Muscle of arm (tissue), 14 donors: ENCODE measurements around the gene PDHA1. TPM values are rescaled to one million over a fixed set of nuclear protein-coding genes. Genes with fewer than 3 reads are reported as not detected.
A peak's percentile ranks its signal among the peaks of the same experiment; 100 is the strongest.

Experiments used
- DNase-seq: peaks from one replicate; pipeline ENCODE4 v3.0.0-alpha.2; 2013
- long read RNA-seq, 11 donors: transcript quantifications; one replicate each; lab custom pipeline, GENCODE V29; 2026
- polyA plus RNA-seq, 12 donors: library from polyadenylated mRNA; unstranded; fragments of 120-200 nt; gene quantifications; one replicate each; pipeline ENCODE4 v1.2.1, GENCODE V29; 2013; ENCODE audit not compliant: insufficient read length in 12 of 12

PDHA1 gene
- 100 to 1,000 TPM in 11 of 12 donors, not detected in 1; 144 to 199 (median 168) TPM for polyA plus RNA-seq
- long read RNA-seq, donor 1, transcript PDHA1-202 (4 exons, 709 nt) = minor isoform, 5 of 162 reads
- long read RNA-seq, donor 1, transcript PDHA1-206 (11 exons, 3,310 nt) = major isoform, 23 of 162 reads
- long read RNA-seq, donor 1, transcript PDHA1-211 (4 exons, 611 nt) = minor isoform, 9 of 162 reads
- long read RNA-seq, donor 1, transcript PDHA1-210 (4 exons, 437 nt) = minor isoform, 10 of 162 reads
- long read RNA-seq, donor 1, partial matches to known transcripts = 102 of 162 reads
- long read RNA-seq, donor 1, other reads (novel, unspliced or antisense) = 0 of 162 reads
- long read RNA-seq, donor 2, transcript PDHA1-206 (11 exons, 3,310 nt) = major isoform, 54 of 120 reads
- long read RNA-seq, donor 2, transcript PDHA1-208 (3 exons, 791 nt) = minor isoform, 5 of 120 reads
- long read RNA-seq, donor 2, partial matches to known transcripts = 51 of 120 reads
- long read RNA-seq, donor 2, other reads (novel, unspliced or antisense) = 0 of 120 reads
- long read RNA-seq, donor 3, transcript PDHA1-211 (4 exons, 611 nt) = minor isoform, 5 of 98 reads
- long read RNA-seq, donor 3, transcript PDHA1-206 (11 exons, 3,310 nt) = major isoform, 24 of 98 reads
- long read RNA-seq, donor 3, transcript PDHA1-210 (4 exons, 437 nt) = minor isoform, 8 of 98 reads
- long read RNA-seq, donor 3, transcript PDHA1-202 (4 exons, 709 nt) = minor isoform, 5 of 98 reads
- long read RNA-seq, donor 3, partial matches to known transcripts = 49 of 98 reads
- long read RNA-seq, donor 3, other reads (novel, unspliced or antisense) = 0 of 98 reads
- long read RNA-seq, donor 4, transcript PDHA1-206 (11 exons, 3,310 nt) = major isoform, 17 of 50 reads
- long read RNA-seq, donor 4, partial matches to known transcripts = 23 of 50 reads
- long read RNA-seq, donor 4, other reads (novel, unspliced or antisense) = 0 of 50 reads
- long read RNA-seq, donor 5, transcript PDHA1-204 (12 exons, 3,484 nt) = minor isoform, 5 of 176 reads
- long read RNA-seq, donor 5, transcript PDHA1-206 (11 exons, 3,310 nt) = major isoform, 24 of 176 reads
- long read RNA-seq, donor 5, transcript PDHA1-211 (4 exons, 611 nt) = minor isoform, 5 of 176 reads
- long read RNA-seq, donor 5, partial matches to known transcripts = 133 of 176 reads
- long read RNA-seq, donor 5, other reads (novel, unspliced or antisense) = 0 of 176 reads
- long read RNA-seq, donor 6, transcript PDHA1-202 (4 exons, 709 nt) = minor isoform, 9 of 69 reads
- long read RNA-seq, donor 6, transcript PDHA1-206 (11 exons, 3,310 nt) = major isoform, 21 of 69 reads
- long read RNA-seq, donor 6, partial matches to known transcripts = 31 of 69 reads
- long read RNA-seq, donor 6, other reads (novel, unspliced or antisense) = 0 of 69 reads
- long read RNA-seq, donor 7, transcript PDHA1-206 (11 exons, 3,310 nt) = major isoform, 14 of 66 reads
- long read RNA-seq, donor 7, partial matches to known transcripts = 37 of 66 reads
- long read RNA-seq, donor 7, other reads (novel, unspliced or antisense) = 0 of 66 reads
- long read RNA-seq, donor 8, transcript PDHA1-206 (11 exons, 3,310 nt) = major isoform, 22 of 193 reads
- long read RNA-seq, donor 8, transcript PDHA1-211 (4 exons, 611 nt) = minor isoform, 6 of 193 reads
- long read RNA-seq, donor 8, partial matches to known transcripts = 147 of 193 reads
- long read RNA-seq, donor 8, other reads (novel, unspliced or antisense) = 0 of 193 reads
- long read RNA-seq, donor 9, transcript PDHA1-206 (11 exons, 3,310 nt) = major isoform, 21 of 77 reads
- long read RNA-seq, donor 9, partial matches to known transcripts = 42 of 77 reads
- long read RNA-seq, donor 9, other reads (novel, unspliced or antisense) = 0 of 77 reads
- long read RNA-seq, donor 10, transcript PDHA1-206 (11 exons, 3,310 nt) = major isoform, 15 of 104 reads
- long read RNA-seq, donor 10, partial matches to known transcripts = 78 of 104 reads
- long read RNA-seq, donor 10, other reads (novel, unspliced or antisense) = 0 of 104 reads
- long read RNA-seq, donor 11, transcript PDHA1-208 (3 exons, 791 nt) = minor isoform, 5 of 117 reads
- long read RNA-seq, donor 11, transcript PDHA1-206 (11 exons, 3,310 nt) = major isoform, 32 of 117 reads
- long read RNA-seq, donor 11, partial matches to known transcripts = 68 of 117 reads
- long read RNA-seq, donor 11, other reads (novel, unspliced or antisense) = 0 of 117 reads

- peak; percentile 93 for DNase-seq
These were observed at the start of gene PDHA1 for GRCh38 chrX:19343535-19344408. Gene PDHA1 (plus strand): TSS chrX:19343927. CDS start chrX:19344038, 111 bp downstream.

GRCh38 chrX:19303256-19303880, 40.4 kb upstream of the PDHA1 start:
- DNase-seq = peak; percentile 82

DNA sequence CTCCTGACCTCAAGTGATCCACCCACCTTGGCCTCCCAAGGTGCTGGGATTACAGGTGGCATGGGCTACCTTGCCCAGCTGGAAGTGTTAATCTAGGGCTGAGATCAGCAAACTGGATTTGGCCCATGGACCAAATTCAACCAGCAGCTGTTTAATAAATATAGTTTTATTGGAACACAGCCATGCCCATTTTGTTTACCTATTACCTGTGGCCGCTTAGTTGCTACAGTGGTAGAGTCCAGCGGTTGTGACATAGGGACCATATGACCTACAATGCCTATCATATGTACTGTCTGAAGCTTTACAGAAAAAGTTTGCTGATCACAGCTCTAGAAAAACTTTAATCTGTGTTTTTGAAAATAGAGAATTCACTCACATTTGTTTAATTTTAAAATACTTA, 17.2 kb upstream of the PDHA1 start:
- DNase-seq = no peak

DNA sequence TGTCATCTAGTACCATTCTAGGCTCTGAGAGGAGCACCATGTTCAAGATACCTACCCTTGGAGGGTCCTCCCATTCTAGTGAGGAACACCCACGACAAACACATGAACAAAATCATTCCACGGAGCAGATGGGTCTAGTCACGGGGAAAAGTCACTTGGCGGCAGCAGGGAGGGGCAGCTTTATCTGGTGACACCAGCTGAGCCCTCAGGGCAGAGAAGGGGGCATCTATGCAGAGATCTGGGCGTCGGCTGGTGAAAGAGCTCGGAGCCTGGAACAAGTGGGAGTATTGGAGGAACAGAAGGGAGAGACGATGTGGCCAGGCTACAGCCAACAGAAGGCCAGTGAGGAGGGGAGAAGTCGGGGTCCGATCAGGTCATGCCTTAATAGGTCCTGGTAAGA, 11.9 kb upstream of the PDHA1 start:
- no peak for DNase-seq

- peak; percentile 74 for DNase-seq
These were observed 10.7 kb upstream of the PDHA1 start for GRCh38 chrX:19332983-19333382.

GRCh38 chrX:19334945-19335626, 8.6 kb upstream of the PDHA1 start:
- no peak for DNase-seq

GRCh38 chrX:19342331-19342906, 1.3 kb upstream of the PDHA1 start:
- no peak for DNase-seq

DNA sequence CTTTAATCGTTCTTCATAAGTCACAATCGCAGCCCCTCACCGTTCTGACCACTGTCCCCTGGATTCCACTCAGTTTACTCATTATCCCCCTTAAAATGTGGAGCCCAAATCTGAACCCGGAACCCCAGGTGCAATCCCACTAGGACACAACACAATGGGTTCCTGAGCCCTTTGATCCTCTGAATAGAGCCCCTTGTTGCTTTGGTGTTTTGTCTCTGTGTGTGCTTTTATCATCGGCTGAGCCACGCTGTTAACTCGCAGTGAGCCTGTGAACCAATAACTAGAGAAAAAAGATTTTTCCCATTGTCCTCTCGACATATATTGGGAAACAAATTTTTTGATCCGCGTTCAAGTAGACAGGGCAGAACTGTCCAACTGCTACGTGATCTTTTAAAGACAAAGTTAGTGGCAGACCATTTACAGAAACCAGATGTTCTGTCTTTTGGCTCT, 617 bp upstream of the PDHA1 start:
- no peak for DNase-seq

DNA sequence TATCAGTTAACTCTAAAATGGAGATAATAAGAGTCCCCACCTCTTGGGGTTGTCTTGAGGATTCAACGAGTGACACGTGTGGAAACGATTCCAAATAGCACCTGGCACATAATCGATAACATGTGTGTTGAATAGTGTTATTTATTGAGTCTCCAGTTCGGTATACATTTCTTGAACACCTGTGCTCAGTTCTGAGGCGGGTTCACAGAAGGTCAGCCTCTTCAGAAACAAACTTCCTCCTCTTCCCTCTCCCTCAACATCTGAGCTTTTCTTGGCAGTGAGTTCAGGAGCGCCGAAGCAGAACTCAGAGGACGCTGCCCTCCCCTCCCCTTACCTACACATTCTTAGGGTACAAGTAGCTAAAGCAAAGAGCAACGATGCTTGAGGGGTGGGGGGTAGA, 934 bp downstream of the PDHA1 start:
- DNase-seq = no peak

GRCh38 chrX:19347916-19348315, 4.2 kb downstream of the PDHA1 start:
- no peak for DNase-seq

DNA sequence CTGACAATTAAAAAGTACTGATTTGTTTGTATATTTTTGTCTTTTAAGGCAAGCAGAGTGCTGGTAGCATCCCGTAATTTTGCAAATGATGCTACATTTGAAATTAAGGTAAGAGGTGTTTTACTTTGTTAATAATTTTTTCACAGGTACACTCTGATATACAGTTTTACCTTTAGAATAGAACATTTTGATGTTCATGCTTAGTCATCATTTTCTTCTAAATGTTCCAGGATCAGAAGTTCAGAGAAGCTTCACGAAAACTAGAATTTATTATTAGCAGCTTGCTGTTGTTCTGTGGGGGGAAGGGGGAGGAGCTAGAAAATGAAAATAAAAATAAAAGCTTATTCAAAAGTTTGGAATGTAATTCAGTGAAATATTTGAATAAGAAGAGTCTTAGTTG, 5.5 kb downstream of the PDHA1 start:
- DNase-seq = no peak

GRCh38 chrX:19350941-19351384, 7.2 kb downstream of the PDHA1 start:
- DNase-seq = no peak

DNA sequence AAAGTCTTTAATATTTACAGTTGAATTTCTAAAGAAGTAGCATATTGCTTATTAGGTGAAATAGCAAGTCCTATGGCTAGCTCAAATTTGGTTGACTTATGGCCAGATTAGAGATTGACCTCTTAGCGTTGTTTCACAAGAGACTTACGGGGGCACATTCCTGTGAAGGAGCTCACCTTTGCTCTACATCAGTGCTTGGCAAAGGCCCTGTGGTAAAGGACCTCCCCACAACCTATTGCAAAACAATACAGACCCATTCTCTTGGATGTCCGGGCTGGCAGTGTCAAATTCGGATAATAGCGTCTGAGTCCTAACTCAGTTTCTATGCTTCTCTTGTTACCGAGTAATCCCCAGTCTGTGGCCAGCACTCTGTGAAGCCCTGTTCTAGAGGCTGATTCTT, 10.9 kb downstream of the PDHA1 start:
- DNase-seq = no peak

GRCh38 chrX:19358521-19358920, 14.8 kb downstream of the PDHA1 start:
- DNase-seq = no peak

DNA sequence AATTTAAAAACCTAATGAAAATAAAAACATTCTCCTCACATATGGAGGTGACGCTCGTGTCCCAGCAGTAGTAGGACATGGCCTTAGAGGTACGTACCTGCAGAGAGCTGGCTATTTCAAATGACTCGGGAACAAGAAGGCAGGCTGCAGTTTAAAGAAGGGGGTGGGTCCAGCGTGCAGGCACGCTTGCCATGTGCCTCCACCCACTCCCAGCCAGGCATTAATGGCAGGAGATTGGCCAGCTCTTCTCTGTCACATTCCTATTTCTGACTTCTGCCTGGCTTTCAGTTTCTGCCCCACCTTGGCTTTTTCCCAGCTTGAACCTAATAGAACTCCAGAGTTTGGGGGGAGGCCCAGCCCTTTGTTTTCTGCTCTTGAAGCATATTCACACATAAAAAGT, 17.2 kb downstream of the PDHA1 start:
- no peak for DNase-seq

- DNase-seq = no peak
These were observed 18.0 kb downstream of the PDHA1 start for GRCh38 chrX:19361701-19362100.

- DNase-seq = no peak
These were observed 24.8 kb downstream of the PDHA1 start for GRCh38 chrX:19368576-19368975.
